ENCODE measurements around the gene TNKS1BP1.
"Not testable (repeated sequence)": the region's sequence is repeated elsewhere in the genome, so short reads cannot be mapped to it uniquely, and the experiment has no call there.

The TNKS1BP1 gene

DNA sequence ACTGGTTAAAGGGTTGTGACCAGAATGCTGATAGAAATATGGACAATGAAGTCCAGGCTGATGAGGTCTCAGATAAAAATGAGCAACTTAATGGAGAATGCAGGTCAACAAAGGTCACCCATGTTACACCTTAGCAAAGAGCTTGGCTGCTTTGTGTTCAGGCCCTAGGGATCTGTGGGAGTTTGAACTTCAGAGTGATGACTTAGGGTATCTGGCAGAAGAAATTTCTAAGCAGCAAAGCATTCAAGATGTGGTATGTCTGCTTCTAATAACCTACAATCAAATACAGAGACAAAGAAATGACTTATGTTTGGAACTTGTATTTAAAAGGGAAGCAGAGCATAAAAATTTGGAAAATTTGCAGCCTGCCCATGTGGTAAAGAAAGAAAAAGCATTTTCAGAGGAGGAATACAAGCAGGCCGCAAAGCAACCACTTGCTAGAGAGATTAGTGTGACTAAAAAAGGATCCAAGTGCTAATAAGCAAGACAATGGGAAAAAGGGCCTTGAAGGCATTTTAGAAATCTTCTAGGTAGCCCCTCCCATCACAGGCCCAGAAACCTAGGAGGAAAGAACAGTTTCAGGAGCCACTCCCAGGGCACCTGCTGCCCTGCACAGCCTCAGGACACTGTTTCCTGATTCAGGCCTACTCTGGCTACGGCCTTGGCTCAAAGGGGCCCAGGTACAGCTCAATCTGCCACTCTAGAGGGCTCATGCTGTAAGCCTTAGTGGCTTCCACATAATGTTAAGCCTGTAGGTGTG is 41.3 kb downstream of the TNKS1BP1 start:
- no peak for DNase-seq

DNA sequence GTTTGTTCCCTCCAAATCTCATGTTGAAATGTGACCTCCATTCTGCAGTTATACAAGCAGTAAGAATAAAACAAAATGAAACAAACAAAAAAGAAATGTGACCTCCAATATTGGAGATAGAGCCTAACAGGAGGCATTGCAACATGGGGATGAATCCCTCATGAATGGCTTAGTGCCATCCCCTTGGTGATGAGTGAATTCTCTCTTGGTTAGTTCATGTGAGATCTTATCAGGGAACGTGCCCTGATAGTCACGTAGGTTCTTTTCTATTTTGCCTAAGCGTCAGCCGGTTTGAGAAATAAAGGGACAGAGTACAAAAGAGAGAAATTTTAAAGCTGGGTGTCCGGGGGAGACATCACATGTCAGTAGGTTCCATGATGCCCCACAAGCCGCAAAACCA is 43.2 kb downstream of the TNKS1BP1 start:
- not testable (repeated sequence) for DNase-seq

DNA sequence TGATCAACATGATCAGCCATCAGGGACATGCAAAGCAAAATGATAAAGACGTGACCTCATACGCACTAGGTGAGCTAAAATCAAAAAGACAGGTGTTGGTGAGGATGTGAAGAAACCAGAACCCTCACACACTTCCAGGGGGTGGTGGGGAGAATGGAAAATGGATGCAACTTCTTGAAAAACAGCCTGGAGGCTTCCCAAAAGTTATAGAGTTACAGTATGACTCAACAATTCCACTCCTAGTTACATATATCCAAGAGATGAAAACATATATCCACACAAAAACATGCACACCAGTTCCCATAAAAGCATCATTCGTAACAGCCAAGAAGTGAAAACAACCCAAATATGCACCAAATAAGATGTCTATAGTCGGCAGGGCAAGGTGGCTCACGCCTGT is 45.6 kb downstream of the TNKS1BP1 start:
- no peak for DNase-seq

DNA sequence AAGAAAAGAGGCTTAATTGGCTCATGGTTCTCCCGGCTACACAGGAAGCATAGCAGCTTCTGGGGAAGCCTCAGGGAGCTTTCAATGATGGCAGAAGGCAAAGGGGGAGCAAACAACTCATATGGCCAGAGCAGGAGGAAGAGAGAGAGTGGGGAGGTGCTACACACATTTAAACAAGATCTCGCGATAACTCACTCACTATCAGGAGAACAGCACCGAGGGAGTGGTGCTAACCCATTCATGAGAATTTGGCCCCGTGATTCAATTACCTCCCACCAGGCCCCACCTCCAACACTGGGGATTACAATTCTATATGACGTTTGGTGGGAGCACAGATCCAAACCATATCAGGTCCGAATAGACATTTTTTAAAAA is 46.0 kb downstream of the TNKS1BP1 start:
- no peak for DNase-seq

DNA sequence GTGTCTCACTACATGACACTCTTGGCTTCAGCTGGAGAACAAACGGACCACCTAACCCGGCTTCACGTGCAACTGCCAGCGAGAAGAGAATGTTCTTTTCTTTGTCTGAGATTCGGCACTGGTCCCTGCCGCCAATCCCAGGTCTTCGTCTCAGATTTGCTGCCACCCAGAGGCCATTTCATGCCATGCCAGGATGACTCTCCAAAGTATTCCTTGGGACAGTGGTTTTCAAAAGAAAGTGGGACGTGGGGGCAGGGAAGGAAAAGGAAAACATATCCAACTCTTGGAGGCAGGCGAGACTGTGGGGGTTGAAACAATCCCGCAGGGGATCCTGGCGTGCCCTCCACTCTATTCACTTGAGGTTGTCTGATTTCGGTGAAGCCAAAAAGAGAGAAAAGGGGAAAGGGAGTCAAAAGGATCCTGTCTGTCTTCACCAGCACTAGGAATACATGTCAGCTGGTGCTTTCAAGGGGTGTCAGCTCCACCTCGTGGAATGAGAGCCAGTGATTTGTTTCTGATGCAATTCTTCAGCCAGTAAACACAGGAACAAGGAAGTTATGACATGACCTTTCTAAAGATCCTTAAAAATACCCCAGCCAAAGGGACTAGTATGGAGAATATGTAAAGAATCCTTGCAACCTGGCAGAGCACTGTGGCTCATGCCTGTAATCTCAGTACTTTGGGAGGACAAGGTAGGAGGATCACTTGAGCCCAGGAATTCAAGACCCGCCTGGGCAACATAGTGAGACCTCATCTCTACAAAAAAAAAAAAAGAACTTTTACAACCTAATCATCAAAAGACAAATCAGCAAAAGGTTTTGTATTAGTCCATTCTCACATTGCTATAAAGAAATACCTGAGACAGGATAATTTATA is 46.7 kb downstream of the TNKS1BP1 start:
- peak; percentile 18 for DNase-seq

DNA sequence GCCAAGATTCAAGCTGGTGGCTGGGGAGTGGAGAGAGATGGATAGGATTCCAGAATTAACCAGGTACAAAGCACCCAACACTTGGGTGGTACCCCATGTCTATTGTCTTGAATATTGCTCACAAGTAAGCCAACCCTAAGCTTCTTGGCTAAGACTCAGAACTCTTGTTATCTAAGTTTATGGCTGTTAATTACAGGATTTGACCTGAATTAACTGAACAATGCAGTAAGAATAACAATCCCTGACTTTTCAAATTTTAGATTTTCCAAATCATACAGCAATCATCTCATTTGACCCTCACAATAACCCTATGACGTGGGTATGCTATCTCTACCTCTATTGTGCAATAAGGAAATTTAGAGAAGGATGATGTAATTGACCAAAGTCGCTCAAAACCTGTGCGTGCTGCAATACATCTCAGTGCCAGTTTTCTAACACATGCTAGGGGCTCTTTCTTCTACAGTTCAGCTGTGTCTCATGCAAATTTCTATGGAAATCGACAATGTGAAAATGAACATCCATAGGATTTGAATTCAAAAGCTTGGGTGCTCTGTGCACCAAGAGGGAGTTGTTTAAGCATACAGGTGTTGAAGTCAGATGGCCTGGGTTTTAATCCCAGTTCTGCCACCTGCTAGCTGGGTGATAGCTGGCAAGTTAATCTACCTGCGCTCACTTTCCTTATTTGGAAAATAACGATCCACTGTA is 47.6 kb downstream of the TNKS1BP1 start:
- no peak for DNase-seq

DNA sequence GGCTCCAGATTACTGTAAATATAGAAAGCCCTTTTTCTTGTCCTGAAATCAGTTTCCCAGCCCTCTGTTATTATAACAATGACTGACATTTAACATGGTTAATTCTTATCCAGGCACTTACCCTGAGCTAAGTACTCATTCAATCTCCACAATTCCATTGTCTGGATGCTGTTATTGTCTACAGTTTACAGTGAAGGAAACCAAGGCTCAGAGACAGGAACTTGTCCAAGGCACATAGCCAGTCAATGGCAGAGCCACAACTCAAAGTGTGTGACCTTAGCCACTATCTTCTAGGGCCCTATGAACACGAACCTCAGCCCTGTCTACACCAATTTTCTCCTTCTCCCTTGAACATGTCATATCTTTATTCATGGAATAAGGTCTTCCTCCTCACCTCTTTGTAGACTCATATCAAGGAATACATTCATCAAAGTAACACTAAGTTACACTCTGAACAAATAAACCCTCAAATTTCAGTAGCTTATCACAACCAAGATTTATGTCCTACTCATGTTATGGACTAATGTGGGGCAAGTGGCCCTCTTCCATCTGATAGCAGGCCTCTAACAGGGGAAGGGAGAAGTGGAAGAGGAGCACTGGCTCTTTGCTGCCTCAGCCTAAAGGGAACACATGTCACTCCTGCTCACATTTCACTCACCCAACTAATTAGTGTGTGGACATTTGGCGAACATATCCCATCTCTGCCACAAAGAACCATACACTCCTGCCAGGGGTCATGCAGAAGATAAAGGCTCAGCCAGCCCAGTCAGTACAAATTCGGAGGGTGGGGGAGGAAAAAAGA is 48.4 kb downstream of the TNKS1BP1 start:
- peak; percentile 12 for DNase-seq

DNA sequence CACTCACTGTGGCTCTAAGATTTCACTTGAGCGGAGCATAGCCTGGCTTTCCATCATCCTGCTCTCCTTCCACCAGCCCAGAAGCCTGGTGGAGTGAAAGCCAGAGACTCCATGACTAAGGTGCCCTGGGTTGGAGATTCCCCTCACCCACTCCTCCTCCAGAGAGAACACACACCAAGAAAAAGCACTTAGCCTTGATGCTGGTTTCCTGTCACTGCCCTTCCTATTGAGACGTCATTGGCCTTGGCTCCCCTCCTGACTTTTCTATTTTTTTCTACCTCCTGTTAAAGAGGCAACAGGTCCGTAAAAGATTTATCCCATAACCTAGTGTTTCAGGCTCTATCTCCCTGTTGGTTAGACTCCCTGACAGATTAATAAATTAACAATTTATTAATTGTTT is 49.2 kb downstream of the TNKS1BP1 start:
- DNase-seq: no peak

DNA sequence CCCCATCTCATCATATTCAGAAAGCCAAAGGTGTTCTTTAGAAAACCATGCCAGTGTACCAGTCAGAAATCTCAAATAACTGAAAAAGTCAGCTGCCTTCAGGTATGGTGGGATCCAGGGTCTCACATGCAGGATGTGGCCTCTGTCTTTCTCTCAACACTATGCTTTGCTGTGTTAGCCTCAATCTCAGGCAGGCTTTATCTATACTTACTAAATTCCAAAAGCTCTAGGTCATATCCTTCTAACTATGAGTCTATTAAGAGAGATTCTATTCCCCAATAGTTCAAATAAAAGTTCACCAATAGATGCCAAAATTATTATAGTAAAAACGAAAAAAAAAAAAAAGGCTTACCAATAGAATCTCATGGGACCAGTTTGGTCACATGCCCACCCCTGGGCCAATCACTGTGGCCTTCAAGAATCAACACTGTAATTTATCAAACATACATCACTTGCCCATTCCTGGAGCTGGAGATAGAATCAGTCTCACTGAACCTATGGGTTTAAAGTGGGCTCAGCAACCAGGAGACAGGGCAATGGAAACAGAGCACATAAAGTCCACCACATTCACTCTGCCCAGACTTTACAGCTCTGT is 49.8 kb downstream of the TNKS1BP1 start:
- no peak for DNase-seq

DNA sequence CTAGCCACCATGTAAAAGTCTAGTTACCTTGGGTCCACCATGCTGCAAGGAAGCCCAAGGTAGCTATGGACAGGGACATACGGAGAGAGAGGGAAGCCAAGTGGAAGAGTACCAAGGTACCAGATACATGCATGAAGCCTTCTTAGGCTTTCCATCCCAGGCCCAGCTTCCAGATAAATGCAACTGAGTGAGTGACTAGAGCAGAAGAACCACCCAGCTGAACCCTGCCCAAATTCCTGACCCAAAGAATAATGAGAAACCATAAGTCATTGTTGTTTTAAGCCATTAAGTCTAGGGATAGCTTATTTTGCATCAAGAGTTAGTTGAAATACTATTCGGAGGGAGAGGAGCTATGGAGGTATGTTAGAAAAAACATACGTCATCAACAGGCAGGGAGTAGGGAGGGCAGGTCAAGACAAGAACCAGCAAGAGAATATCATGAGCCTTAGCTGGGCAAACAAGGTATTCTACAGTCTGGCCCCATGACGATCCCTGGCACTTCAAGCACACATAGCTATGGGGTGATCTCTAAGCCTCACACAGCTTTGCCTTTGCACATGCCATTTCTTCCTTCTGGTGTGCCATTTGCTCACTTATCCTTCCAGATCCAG is 51.2 kb downstream of the TNKS1BP1 start:
- no peak for DNase-seq

DNA sequence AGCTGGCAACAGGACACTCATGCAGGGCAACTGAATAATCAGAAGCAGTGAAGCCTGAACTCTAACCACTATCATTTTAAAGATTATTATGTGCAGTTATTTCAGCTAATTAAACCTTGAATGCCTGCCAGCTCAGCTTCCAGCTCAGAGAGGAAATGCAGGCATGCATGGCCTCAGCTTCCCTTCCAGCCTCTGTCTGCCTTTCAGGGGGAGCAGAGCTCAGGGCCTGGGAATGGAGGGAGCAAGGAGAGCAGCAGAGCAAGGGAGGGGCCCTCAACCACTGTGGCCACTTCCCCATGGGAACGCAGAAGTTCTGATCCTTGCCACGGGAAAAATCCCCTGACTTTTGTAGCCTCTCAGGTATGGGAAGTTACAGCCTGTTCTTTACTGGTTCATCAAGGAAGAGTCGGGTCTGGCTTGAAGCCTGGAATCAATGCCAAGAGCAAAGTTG is 55.2 kb downstream of the TNKS1BP1 start:
- DNase-seq: no peak

DNA sequence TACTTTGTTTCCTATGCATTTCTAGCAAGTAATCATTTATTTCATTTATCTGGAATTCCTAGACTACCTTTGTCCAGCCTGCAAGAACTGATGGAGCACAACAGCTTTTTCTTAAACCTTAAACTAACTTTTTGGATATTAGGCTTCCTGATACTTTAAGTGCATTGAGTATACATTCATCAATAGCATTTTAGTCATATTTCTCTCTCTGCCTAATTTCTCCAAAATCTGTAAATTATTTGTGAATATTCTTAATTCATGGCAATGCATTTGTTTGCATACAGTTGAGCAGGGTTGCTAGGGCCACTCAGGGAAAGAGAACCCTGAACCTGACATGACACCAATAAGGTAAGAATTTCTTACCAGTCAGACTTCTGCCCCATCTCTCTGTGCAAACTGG is 58.6 kb downstream of the TNKS1BP1 start:
- DNase-seq: no peak

DNA sequence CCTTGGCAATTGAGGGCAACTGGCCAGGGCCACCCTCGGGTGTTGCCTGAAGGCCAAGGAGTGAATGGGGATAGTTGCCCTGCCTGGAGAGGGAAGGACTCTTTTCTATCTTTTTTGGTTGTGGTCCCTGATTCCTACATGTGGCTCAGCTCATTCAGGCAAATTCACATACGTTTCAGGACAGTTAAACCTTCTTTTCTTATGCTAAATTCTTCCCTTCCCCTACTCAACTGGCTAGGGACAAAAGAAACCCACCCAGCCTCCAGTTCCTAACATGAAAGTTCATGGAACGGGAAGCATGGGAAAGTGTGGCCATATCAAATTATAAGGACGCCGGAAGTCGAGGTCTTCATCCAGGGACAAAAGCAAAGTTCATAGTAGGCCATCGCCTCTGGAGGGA is 61.4 kb downstream of the TNKS1BP1 start:
- DNase-seq: no peak

DNA sequence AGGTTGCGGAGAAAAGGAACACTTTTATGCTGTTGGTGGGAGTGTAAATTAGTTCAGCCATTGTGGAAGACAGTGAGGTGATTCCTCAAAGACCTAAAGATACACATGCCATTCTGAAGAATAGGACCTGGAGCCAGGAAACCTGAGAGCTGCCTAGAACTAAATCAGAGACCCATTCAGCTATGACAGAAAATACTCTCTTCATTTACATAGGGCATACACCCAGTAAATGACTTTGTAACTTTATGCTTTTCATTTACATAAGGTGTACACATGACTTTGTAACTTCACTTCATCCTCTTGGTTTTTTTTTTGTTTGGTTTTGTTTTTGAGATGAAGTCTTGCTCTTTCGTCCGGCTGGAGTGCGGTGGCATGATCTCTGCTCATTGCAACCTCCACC is 62.6 kb downstream of the TNKS1BP1 start:
- DNase-seq: no peak

DNA sequence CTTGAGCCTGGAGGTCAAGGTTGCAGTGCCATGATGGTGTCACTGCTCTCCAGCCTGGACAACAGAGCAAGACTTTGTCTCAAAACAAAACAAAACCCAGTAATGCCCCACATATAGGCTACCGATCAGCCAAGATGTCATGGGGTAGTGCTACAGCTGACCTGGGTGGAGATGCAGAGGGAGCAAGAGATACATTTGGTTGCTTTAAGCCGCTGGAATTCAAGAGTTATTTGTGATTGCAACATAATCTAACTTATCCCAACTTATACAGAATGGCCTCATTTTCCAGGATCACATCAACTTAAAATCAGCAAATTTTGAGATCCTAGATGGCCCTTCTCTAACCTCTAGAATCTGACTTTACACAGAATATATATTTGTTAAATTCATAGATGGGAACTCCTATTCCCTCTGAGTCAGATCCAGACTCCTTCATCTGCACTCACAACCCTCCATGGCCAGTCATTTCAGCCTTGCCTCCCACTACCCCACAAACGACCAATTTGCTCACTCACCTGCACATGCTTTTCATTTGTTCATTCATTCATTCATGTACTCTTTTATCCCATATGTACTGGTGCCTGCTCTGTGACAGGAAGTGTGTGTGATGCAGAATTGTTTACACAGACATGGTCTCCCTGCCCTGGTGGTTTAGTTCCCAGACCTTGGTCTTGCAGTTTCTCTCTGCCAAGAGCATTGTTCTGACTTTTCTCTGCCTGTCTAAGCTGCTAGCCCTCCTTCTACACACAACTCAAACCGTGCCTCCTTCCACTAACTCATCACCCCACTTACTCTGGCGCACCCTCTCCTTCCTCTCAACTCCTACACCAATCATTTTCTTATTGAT is 63.6 kb downstream of the TNKS1BP1 start:
- DNase-seq: no peak

DNA sequence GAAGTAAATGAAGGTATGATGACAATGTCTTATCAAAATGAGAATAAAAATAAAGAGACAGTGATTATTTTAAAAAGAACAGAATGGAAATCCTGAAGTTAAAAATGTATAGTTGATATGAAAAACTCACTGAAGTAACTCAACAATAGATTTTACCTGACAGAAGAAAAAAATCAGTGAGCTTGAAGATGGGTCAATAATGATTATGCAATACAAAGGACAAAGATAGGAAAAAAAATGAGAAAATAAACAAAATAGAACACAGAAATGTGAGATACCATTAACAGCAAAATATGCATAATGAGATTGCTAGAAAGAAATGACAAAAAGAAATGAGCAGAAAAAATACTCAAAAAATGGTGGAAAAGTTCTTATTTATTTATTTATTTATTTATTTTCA is 68.6 kb downstream of the TNKS1BP1 start:
- no peak for DNase-seq

DNA sequence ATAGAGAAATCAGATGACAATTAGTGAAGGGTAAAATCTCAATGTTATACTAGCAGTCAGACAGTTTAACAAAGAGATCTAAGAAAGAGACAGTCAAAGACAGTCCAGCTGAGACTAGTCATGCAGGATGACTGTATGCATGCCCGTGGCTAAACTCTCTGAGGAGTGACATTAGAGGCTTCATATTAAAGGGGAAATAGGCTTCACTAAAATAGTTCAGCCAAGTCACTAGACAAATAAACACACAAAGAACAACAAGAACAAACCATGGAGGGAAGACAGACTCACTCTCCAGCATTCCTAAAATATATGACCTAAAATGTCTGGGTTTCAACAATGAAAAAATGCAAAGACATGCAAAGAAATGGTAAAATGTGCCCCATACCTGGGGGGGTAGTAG is 69.1 kb downstream of the TNKS1BP1 start:
- no peak for DNase-seq

DNA sequence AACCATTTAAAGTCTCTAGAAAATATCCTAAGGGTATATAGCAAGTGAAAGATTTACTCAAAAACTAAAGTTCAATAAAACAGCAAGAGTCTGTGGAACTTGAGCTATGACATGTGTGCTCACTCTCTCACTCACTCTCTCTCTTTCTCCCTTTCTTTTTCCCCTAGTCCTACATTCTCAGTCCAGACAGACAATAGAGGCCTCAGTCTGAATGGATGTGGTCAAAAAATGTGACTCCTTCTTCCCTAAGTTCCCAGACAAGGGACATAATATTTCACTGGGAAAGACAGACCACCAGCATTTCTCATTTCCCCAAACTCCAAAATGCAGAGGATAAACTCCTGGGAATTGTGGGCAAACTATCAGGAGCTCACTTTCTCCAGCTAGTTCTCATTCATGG is 70.1 kb downstream of the TNKS1BP1 start:
- no peak for DNase-seq

DNA sequence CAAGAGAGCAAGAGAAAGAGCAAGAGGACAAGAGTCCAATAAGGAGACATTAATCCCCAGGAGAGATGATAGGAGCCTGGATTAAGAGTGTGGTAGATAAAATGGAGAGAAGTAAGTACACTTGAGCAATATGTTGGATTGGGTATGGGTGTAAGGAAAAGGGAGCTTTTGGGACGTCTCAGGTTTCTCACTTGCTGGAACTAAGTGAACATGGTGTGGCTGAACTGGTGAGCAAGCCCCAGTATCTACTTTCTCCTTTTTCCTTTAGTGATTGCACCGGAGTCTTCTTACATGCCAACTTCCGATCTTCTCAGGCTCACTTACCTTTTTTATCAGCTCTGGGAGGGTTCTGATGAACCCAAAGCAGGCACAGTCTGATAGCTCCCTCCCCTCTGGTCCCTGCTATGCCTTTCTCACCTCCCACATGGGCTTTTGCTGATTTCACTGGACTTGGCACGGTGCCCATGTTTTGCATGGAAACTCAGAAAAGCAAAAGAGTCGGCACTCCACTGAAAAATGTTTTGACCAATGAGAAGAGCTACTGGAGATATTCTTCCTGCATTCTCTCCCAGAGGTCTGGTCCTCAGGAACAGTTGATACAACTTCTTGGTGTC is 73.2 kb downstream of the TNKS1BP1 start:
- no peak for DNase-seq

DNA sequence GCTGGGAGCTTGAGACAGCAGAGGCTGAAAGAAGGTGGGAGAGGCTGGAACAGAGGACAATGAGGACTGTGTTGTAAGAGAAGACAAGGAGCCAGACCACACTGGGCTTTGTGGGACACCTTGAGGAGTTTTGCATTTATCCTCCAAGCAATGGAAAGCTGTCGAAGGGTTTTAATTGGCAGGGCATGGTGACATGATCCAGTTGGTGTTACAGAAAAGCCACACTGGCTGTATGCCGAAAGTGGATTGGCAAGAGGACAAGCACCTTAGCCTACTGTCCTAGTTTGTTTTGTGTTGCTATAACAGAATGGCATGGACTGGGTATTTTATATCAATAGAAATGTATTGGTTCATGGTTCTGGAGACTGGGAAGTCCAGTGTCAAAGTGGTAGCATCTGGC is 73.7 kb downstream of the TNKS1BP1 start:
- DNase-seq: no peak
